Activated CD8-positive, alpha-beta T cell treated with anti-CD3 and anti-CD28 coated beads for 36 hours (primary cell): ENCODE results near the gene CHI3L1. TPM values are rescaled to one million over a fixed set of nuclear protein-coding genes. Genes with fewer than 3 reads are reported as not detected.

Experiments used
- ATAC-seq: fragments of 200-7000 bp; cut with Tn5 transposase; one replicate; pipeline ENCODE4 v1.10.0; 2021; ENCODE audit warnings: mild to moderate bottlenecking, moderate library complexity
- CTCF ChIA-PET: fragments of 350-600 bp; sonication (Branson Sonifier 250); formaldehyde crosslinking; loops from one replicate; lab custom pipeline; 2021; ENCODE audit warnings: antibody characterized with exemption; lab: Charles Lee
- POLR2A ChIA-PET: fragments of 350-600 bp; sonication (Branson Sonifier 250); formaldehyde crosslinking; loops from one replicate; lab custom pipeline; 2021; ENCODE audit warnings: antibody characterized with exemption; lab: Charles Lee
- DNase-seq: peaks from one replicate; pipeline ENCODE4 v3.0.0-alpha.2; 2020
- H3K27ac Mint-ChIP-seq: one replicate; pipeline ENCODE4 v1.8.0; 2021; ENCODE audit warnings: mild to moderate bottlenecking, mixed read lengths
- H3K27me3 Mint-ChIP-seq: one replicate; pipeline ENCODE4 v1.8.0; 2021; ENCODE audit warnings: mixed read lengths
- H3K36me3 Mint-ChIP-seq: one replicate; pipeline ENCODE4 v1.8.0; 2021; ENCODE audit warnings: low read depth, mixed read lengths
- H3K4me1 Mint-ChIP-seq: one replicate; pipeline ENCODE4 v1.8.0; 2021; ENCODE audit warnings: low read depth, mixed read lengths
- H3K4me3 Mint-ChIP-seq: one replicate; pipeline ENCODE4 v1.8.0; 2021; ENCODE audit warnings: mild to moderate bottlenecking, moderate library complexity, mixed read lengths
- H3K9me3 Mint-ChIP-seq: one replicate; pipeline ENCODE4 v1.8.0; 2021; ENCODE audit warnings: mixed read lengths
- intact Hi-C: fragments of 100-400 bp; cut with micrococcal nuclease; formaldehyde crosslinking; loops from one replicate; pipeline ENCODE4 v1.10.0; 2022
- total RNA-seq, 2 experiments: library from RNA; stranded (reverse); gene quantifications; one replicate each; pipeline ENCODE4 v1.2.3, GENCODE V29; 2021
- TF ChIP-seq, protein P1 (sequence below): fragments of 200-600 bp; IDR thresholded peaks from one replicate; pipeline ENCODE4 v1.8.0; 2022; ENCODE audit warnings: antibody characterized with exemption, mild to moderate bottlenecking

Gene CHI3L1
- total RNA-seq, 2 experiments from 2014 or later: not detected

DNA sequence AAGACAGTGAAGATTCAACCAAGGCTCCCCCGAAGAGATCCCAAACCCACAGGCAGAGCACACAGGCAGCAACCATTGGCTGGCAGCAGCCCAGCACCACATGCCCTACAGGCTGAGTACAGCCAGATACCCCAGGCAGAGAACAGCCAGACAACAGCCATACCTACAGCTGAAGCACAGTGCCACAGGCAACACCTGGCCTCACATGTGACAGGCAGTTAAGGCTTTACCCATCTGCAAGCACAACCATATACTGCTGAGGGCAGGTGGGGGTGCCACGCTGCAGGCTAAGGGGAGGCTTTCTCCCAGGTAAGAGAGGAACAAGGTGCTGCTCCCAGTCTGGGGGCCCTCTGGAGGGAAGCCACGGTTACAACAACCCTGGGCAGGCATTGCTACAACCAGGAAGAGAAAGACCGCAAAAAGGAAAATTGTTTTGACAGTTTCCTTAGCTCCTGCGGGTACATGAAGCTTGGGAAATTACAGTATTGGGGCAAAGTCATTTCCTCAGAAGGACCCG lies 30.7 kb upstream of the CHI3L1 start:
- CTCF ChIA-PET: interaction anchor here (0.8 to 5.7 kb wide), 25 partner anchors 11 to 271 kb away, joined by 3 to 92 read pairs (median 4); partner anchors contain the start of gene MYOG
- TF ChIP-seq, protein P1, sequence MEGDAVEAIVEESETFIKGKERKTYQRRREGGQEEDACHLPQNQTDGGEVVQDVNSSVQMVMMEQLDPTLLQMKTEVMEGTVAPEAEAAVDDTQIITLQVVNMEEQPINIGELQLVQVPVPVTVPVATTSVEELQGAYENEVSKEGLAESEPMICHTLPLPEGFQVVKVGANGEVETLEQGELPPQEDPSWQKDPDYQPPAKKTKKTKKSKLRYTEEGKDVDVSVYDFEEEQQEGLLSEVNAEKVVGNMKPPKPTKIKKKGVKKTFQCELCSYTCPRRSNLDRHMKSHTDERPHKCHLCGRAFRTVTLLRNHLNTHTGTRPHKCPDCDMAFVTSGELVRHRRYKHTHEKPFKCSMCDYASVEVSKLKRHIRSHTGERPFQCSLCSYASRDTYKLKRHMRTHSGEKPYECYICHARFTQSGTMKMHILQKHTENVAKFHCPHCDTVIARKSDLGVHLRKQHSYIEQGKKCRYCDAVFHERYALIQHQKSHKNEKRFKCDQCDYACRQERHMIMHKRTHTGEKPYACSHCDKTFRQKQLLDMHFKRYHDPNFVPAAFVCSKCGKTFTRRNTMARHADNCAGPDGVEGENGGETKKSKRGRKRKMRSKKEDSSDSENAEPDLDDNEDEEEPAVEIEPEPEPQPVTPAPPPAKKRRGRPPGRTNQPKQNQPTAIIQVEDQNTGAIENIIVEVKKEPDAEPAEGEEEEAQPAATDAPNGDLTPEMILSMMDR: no peak
- Mint-ChIP-seq H3K4me1 (no peaks in the 10 kb centered on the region), H3K27ac (no peak overlapping the region), H3K27me3 (no peaks in the 10 kb centered on the region), H3K36me3 (no peaks in the 10 kb centered on the region), H3K4me3 (no peak overlapping the region), H3K9me3 (no peaks in the 10 kb centered on the region)
- no peak for DNase-seq
- ATAC-seq: no peak
- POLR2A ChIA-PET: no interaction called here
- intact Hi-C loops: loop anchor here (2.0 to 5.0 kb wide), 2 partner anchors 100 to 178 kb away; no protein-coding TSS in a partner anchor

DNA sequence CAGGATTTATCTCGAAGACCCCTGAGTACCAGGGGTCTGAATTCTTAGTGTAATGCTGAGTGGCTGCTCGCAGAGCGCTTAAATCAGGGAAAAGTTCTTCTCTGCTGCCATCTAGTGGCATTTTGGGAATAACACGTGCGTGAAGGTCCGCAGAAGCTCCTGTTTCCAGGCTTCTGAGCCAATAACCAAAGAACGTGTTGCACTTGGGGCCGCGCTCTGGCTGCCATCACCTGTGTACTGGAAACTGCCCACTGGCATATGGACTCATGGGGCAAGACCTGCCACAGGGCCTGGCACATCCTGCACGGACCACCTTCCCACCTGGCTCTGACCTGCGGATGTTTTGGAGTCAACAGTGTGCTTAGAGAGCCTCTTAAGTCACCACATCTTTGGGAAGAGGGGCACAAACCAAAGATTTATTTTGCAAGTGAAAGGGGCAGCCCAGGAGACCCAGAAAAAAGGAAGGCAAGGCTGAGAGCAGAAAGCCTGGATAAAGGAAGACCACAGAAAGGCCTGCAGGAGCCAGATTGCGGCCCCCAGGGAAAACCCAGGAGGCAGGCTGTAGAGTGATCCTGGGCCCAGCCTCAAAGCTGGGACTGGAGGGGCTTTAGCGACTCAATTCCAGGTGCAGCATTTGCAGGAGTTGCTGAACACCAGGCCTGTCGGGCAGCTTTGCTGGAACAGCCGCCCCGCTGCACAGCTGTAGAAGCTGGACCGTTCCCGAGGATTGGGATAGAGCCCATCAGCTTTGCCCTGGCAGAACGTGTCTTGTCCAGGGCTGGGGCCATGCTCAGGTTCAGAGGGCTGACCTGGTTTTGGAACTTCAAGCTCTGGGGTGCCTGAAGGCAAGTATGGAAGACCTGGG lies 30.0 kb upstream of the CHI3L1 start:
- TF ChIP-seq, protein P1: peak; percentile 83
- peak; percentile 67 for ATAC-seq
- Mint-ChIP-seq H3K36me3 (no peaks in the 10 kb centered on the region), H3K4me1 (no peaks in the 10 kb centered on the region), H3K27me3 (no peaks in the 10 kb centered on the region), H3K27ac (no peak overlapping the region), H3K4me3 (no peak overlapping the region), H3K9me3 (no peaks in the 10 kb centered on the region)
- POLR2A ChIA-PET: interaction anchor here (0.7 to 1.5 kb wide), 3 partner anchors 12 to 18 kb away, joined by 3 to 5 read pairs (median 3); no protein-coding TSS in a partner anchor
- CTCF ChIA-PET: interaction anchor here (0.8 to 5.7 kb wide), 45 partner anchors 9 to 272 kb away, joined by 3 to 92 read pairs (median 4); partner anchors contain the start of genes ADORA1 and MYOG
- intact Hi-C loops: loop anchor here (2.0 to 5.0 kb wide), 2 partner anchors 99 to 178 kb away; no protein-coding TSS in a partner anchor
- peak; percentile 69 for DNase-seq

DNA sequence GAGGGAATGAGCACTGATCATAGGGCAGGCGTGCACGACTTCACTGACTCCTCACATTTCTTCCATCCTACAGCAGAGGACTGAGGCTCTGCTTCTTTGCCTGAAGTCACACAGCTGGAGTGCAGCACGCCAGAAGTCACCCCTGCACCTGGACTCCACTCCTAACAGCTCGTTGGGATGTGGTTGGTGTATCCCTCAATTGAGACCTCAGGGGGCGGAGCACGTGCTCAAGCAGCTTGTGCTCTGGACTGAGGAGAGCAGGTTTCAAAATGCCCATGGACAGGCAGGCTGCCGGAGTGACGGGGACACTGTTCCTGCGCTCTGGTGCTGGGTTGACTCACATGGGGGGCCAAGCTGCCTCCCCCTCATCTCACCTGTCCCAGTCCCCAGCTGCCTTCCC lies 29.1 kb upstream of the CHI3L1 start:
- intact Hi-C loops: loop anchor here (5.0 kb wide), 1 partner anchor 98 kb away; no protein-coding TSS in a partner anchor
- TF ChIP-seq, protein P1: no peak
- H3K36me3 Mint-ChIP-seq: no peaks in the 10 kb centered on the region

DNA sequence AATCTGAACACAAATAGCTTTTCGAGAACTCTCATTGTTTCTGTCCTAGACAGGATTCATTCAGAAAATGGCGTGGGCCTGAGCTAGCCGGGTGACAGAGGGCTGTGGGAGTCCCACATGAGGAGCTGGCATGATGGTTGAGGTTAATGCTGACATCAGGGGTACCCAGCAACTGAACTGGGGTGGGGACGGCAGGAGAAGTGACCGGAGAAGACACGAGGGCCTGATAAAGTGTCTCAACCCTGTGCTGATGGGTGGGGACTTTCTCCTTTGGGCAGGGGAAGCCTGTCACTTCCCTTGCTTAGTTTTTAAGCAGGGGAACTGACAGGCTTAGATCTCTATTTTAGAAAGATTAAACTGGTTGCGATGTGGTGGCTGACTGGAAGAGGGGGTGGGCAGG lies 28.4 kb upstream of the CHI3L1 start:
- H3K4me3 Mint-ChIP-seq: no peak overlapping the region
- ChIA-PET CTCF (interaction anchor here (0.6 to 5.7 kb wide), 17 partner anchors 9 to 241 kb away, joined by 3 to 92 read pairs (median 14); partner anchors contain the start of gene MYOG), POLR2A (interaction anchor here (1.5 kb wide), 1 partner anchor 17 kb away, joined by 5 read pairs; no protein-coding TSS in a partner anchor)
- no peaks in the 10 kb centered on the region for H3K9me3 Mint-ChIP-seq
- H3K27ac Mint-ChIP-seq: no peak overlapping the region
- no peak for DNase-seq
- no peaks in the 10 kb centered on the region for H3K27me3 Mint-ChIP-seq
- H3K4me1 Mint-ChIP-seq: no peaks in the 10 kb centered on the region
- ATAC-seq: no peak
- TF ChIP-seq, protein P1: no peak
- no peaks in the 10 kb centered on the region for H3K36me3 Mint-ChIP-seq
- intact Hi-C loops: loop anchor here (5.0 kb wide), 1 partner anchor 98 kb away; no protein-coding TSS in a partner anchor

More for the DNA sequence above, 29.1 kb upstream of the CHI3L1 start:
- ATAC-seq (no peak), DNase-seq (no peak)
- Mint-ChIP-seq H3K4me3 (no peak overlapping the region), H3K4me1 (no peaks in the 10 kb centered on the region), H3K27me3 (no peaks in the 10 kb centered on the region), H3K27ac (no peak overlapping the region), H3K9me3 (no peaks in the 10 kb centered on the region)
- POLR2A ChIA-PET: interaction anchor here (0.7 to 1.5 kb wide), 2 partner anchors 12 to 17 kb away, joined by 3 to 5 read pairs; no protein-coding TSS in a partner anchor
- CTCF ChIA-PET: interaction anchor here (0.6 to 5.7 kb wide), 38 partner anchors 9 to 1682 kb away, joined by 3 to 92 read pairs (median 4); partner anchors contain the start of genes ADORA1 and MYOG
